HepG2 (cell line): Measurements from ENCODE around the gene TSNAX. TPM values are rescaled to one million over a fixed set of nuclear protein-coding genes. Genes with fewer than 3 reads are reported as not detected.

Experiments used
- ASH2L ChIP-seq: fragments of 300-600, 200-600 bp; sonication (generic); IDR thresholded peaks from 2 replicates; pipeline ENCODE4 v1.7.0; 2017; ENCODE audit warnings: low read depth, mild to moderate bottlenecking, moderate library complexity, mixed read lengths, low read length; ENCODE audit not compliant: insufficient read length
- ATF7 ChIP-seq, 2 experiments: fragments of 450-650 bp in 1 of 2; sonication (generic) in 1 of 2; formaldehyde crosslinking in 1 of 2; IDR thresholded peaks; 2 replicates each; pipeline versions ENCODE4 v1.4.0 to v1.6.1; 2016 to 2020; ENCODE audit warnings: antibody characterized with exemption in 1 of 2, mild to moderate bottlenecking in 1 of 2, missing genetic modification reagents in 1 of 2
- GTF3A ChIP-seq: sonication (generic); formaldehyde crosslinking; conservative IDR thresholded peaks from 2 replicates; pipeline ENCODE4 v1.4.0; 2020; ENCODE audit warnings: mild to moderate bottlenecking, missing genetic modification reagents
- HHEX ChIP-seq: IDR thresholded peaks from 2 replicates; pipeline ENCODE4 v1.6.1; 2016; ENCODE audit warnings: control low read depth
- JUND ChIP-seq: sonication (generic); formaldehyde crosslinking; IDR thresholded peaks from 2 replicates; pipeline ENCODE4 v1.8.0; 2022; ENCODE audit warnings: mild to moderate bottlenecking, missing genetic modification reagents
- REPIN1 ChIP-seq: sonication (generic); formaldehyde crosslinking; IDR thresholded peaks from 2 replicates; pipeline ENCODE4 v1.8.0; 2022; ENCODE audit warnings: missing genetic modification reagents, low read depth, mild to moderate bottlenecking, borderline replicate concordance
- RXRB ChIP-seq: IDR thresholded peaks from 2 replicates; pipeline ENCODE4 v1.6.1; 2016; ENCODE audit warnings: borderline replicate concordance, missing genetic modification reagents, missing compliant biosample characterization
- SMAD9 ChIP-seq: sonication (generic); formaldehyde crosslinking; IDR thresholded peaks from 2 replicates; pipeline ENCODE4 v1.5.1; 2020; ENCODE audit warnings: mild to moderate bottlenecking, missing genetic modification reagents
- U2AF1 ChIP-seq: fragments of 200-400 bp; formaldehyde crosslinking; optimal IDR thresholded peaks from 2 replicates; pipeline ENCODE3; 2017; ENCODE audit warnings: mild to moderate bottlenecking, low read depth, low read length
- ZNF652 ChIP-seq: IDR thresholded peaks from 2 replicates; pipeline ENCODE4 v1.6.1; 2016; ENCODE audit warnings: low read depth, borderline replicate concordance
- ZNF775 ChIP-seq: sonication (generic); formaldehyde crosslinking; IDR thresholded peaks from 2 replicates; pipeline ENCODE4 v1.4.0; 2020; ENCODE audit warnings: missing genetic modification reagents, mild to moderate bottlenecking, moderate library complexity, borderline replicate concordance
- polyA plus RNA-seq, 8 experiments: library from polyadenylated mRNA; depleted of rRNA in 3 of 8; stranded (reverse) in 7 of 8; unstranded in 1 of 8; fragments of >200 nt; fragmentation: Illumina TruSeq in 4 of 8; extraction: Trizol in 4 of 8; gene quantifications; 2 replicates each; pipeline versions ENCODE4 v1.2.1 to v1.2.3, GENCODE V29; 2011 to 2016; ENCODE audit warnings: low read depth in 4 of 8, missing spikeins in 1 of 8, mixed read lengths in 1 of 8; ENCODE audit not compliant: insufficient read depth in 1 of 8
- total RNA-seq, 5 experiments: library from RNA; depleted of rRNA; stranded (reverse); fragments of >200 nt; fragmentation: Illumina TruSeq; extraction: Trizol; gene quantifications; 2 replicates each; pipeline ENCODE4 v1.2.3, GENCODE V29; 2016; ENCODE audit warnings: low read depth in 1 of 5
- TF ChIP-seq, protein P1 (sequence below): sonication (generic); formaldehyde crosslinking; IDR thresholded peaks from 2 replicates; pipeline ENCODE4 v1.4.0; 2020; ENCODE audit warnings: missing genetic modification reagents
- TF ChIP-seq, protein P2 (sequence below): sonication (generic); formaldehyde crosslinking; IDR thresholded peaks from 2 replicates; pipeline ENCODE4 v1.4.0; 2020; ENCODE audit warnings: low read depth, missing genetic modification reagents
- TF ChIP-seq, protein P3 (sequence below): sonication (generic); formaldehyde crosslinking; IDR thresholded peaks from 2 replicates; pipeline ENCODE4 v1.8.0; 2022; ENCODE audit warnings: mild to moderate bottlenecking, missing genetic modification reagents, moderate library complexity
- TF ChIP-seq, protein P4 (sequence below): sonication (generic); formaldehyde crosslinking; IDR thresholded peaks from 2 replicates; pipeline ENCODE4; 2020; ENCODE audit warnings: missing genetic modification reagents, mild to moderate bottlenecking, borderline replicate concordance
- TF ChIP-seq, protein P5 (sequence below): sonication (generic); formaldehyde crosslinking; IDR thresholded peaks from 2 replicates; pipeline ENCODE4 v1.5.0; 2020; ENCODE audit warnings: mild to moderate bottlenecking, missing genetic modification reagents

Gene TSNAX
- total and polyA plus RNA-seq, 2 of the 13 experiments (the other 11 are each of a cell fraction or from before 2014, with no cell fraction given) = 13.2 to 46.2 TPM

DNA sequence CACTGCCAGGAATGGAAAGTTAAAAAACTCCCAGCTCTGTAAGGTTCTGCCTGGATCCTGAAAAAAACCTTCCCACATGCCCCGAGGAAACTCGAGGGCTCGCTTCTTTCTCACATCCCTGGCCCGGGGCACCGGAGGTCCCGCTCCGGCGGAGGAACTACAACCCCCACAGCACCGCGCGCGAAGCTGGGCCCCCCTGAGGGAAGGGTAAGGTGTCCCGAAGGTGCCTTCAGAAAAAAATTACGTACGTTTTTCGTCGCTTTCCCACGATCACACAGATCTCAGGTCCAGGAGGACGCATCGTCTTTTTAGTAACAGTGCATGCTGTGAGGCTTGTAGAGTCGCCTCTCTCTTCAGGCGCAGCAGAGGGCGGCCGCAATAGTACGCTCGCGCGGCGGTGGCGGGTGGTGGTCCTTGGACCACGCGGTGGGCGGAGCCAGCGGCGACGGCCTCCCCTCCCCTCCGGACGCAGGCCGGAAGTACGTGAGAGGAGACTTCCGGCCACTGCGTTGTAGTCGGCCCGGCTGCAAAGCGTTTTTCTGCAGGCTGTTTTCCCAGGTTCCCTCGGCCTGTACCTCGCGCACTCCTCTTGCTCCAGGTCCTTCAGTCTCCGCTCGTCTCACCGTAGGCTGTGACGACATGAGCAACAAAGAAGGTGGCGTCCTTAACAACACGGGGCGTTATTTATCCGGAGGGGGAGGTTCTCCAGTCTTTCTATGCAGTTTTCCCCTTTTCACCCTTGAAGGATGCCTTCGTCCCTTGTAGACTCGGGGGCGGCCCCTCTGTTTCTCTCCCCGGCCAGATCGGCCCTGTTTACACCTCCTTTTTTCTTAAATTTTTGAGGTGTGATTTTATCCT is at the start of gene TSNAX (continued):
- TF ChIP-seq, protein P1, sequence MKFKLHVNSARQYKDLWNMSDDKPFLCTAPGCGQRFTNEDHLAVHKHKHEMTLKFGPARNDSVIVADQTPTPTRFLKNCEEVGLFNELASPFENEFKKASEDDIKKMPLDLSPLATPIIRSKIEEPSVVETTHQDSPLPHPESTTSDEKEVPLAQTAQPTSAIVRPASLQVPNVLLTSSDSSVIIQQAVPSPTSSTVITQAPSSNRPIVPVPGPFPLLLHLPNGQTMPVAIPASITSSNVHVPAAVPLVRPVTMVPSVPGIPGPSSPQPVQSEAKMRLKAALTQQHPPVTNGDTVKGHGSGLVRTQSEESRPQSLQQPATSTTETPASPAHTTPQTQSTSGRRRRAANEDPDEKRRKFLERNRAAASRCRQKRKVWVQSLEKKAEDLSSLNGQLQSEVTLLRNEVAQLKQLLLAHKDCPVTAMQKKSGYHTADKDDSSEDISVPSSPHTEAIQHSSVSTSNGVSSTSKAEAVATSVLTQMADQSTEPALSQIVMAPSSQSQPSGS (CRISPR knock-in tag) = peak; percentile 84; the same call in 1 of the 2 replicates
- TF ChIP-seq GTF3A (no peak), ATF7 (IDR thresholded peaks at IDR 0.05) (no peak), ATF7 (CRISPR knock-in tag; IDR thresholded peaks at IDR 0.05) (no peak), U2AF1 (no peak), ASH2L (peak; percentile 94), HHEX (CRISPR knock-in tag) (no peak), REPIN1 (CRISPR knock-in tag) (no peak), SMAD9 (no peak), ZNF652 (CRISPR knock-in tag) (peak; percentile 16; the same call in 1 of the 2 replicates), ZNF775 (no peak; the same call in 1 of the 2 replicates), JUND (no peak), RXRB (CRISPR knock-in tag) (no peak)
- TF ChIP-seq, protein P2, sequence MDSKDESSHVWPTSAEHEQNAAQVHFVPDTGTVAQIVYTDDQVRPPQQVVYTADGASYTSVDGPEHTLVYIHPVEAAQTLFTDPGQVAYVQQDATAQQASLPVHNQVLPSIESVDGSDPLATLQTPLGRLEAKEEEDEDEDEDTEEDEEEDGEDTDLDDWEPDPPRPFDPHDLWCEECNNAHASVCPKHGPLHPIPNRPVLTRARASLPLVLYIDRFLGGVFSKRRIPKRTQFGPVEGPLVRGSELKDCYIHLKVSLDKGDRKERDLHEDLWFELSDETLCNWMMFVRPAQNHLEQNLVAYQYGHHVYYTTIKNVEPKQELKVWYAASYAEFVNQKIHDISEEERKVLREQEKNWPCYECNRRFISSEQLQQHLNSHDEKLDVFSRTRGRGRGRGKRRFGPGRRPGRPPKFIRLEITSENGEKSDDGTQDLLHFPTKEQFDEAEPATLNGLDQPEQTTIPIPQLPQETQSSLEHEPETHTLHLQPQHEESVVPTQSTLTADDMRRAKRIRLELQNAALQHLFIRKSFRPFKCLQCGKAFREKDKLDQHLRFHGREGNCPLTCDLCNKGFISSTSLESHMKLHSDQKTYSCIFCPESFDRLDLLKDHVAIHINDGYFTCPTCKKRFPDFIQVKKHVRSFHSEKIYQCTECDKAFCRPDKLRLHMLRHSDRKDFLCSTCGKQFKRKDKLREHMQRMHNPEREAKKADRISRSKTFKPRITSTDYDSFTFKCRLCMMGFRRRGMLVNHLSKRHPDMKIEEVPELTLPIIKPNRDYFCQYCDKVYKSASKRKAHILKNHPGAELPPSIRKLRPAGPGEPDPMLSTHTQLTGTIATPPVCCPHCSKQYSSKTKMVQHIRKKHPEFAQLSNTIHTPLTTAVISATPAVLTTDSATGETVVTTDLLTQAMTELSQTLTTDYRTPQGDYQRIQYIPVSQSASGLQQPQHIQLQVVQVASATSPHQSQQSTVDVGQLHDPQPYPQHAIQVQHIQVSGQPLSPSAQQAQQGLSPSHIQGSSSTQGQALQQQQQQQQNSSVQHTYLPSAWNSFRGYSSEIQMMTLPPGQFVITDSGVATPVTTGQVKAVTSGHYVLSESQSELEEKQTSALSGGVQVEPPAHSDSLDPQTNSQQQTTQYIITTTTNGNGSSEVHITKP (CRISPR knock-in tag) = no peak
- TF ChIP-seq, protein P3, sequence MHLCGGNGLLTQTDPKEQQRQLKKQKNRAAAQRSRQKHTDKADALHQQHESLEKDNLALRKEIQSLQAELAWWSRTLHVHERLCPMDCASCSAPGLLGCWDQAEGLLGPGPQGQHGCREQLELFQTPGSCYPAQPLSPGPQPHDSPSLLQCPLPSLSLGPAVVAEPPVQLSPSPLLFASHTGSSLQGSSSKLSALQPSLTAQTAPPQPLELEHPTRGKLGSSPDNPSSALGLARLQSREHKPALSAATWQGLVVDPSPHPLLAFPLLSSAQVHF (CRISPR knock-in tag) = no peak
- TF ChIP-seq, protein P4, sequence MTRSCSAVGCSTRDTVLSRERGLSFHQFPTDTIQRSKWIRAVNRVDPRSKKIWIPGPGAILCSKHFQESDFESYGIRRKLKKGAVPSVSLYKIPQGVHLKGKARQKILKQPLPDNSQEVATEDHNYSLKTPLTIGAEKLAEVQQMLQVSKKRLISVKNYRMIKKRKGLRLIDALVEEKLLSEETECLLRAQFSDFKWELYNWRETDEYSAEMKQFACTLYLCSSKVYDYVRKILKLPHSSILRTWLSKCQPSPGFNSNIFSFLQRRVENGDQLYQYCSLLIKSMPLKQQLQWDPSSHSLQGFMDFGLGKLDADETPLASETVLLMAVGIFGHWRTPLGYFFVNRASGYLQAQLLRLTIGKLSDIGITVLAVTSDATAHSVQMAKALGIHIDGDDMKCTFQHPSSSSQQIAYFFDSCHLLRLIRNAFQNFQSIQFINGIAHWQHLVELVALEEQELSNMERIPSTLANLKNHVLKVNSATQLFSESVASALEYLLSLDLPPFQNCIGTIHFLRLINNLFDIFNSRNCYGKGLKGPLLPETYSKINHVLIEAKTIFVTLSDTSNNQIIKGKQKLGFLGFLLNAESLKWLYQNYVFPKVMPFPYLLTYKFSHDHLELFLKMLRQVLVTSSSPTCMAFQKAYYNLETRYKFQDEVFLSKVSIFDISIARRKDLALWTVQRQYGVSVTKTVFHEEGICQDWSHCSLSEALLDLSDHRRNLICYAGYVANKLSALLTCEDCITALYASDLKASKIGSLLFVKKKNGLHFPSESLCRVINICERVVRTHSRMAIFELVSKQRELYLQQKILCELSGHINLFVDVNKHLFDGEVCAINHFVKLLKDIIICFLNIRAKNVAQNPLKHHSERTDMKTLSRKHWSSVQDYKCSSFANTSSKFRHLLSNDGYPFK (CRISPR knock-in tag) = peak; percentile 88; the same call in 1 of the 2 replicates
- TF ChIP-seq, protein P5, sequence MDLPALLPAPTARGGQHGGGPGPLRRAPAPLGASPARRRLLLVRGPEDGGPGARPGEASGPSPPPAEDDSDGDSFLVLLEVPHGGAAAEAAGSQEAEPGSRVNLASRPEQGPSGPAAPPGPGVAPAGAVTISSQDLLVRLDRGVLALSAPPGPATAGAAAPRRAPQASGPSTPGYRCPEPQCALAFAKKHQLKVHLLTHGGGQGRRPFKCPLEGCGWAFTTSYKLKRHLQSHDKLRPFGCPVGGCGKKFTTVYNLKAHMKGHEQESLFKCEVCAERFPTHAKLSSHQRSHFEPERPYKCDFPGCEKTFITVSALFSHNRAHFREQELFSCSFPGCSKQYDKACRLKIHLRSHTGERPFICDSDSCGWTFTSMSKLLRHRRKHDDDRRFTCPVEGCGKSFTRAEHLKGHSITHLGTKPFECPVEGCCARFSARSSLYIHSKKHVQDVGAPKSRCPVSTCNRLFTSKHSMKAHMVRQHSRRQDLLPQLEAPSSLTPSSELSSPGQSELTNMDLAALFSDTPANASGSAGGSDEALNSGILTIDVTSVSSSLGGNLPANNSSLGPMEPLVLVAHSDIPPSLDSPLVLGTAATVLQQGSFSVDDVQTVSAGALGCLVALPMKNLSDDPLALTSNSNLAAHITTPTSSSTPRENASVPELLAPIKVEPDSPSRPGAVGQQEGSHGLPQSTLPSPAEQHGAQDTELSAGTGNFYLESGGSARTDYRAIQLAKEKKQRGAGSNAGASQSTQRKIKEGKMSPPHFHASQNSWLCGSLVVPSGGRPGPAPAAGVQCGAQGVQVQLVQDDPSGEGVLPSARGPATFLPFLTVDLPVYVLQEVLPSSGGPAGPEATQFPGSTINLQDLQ = no peak
